ENCODE results near the gene SMPD3.

Gene SMPD3

GRCh38 chr16:68472581-68472980 lies 24.3 kb upstream of the SMPD3 start:
- no peak for DNase-seq (ENCODE audit: low read depth in 2 of 3, low spot score in 1 of 3)

GRCh38 chr16:68470461-68471150 lies 22.3 kb upstream of the SMPD3 start:
- no peak for DNase-seq (ENCODE audit: low read depth in 2 of 3, low spot score in 1 of 3)

- DNase-seq (ENCODE audit: low read depth in 2 of 3, low spot score in 1 of 3), result peak in 1 of 3 donors; percentile 14
Measured at GRCh38 chr16:68469796-68470460, 21.6 kb upstream of the SMPD3 start.

GRCh38 chr16:68468842-68469241 lies 20.5 kb upstream of the SMPD3 start:
- no peak for DNase-seq (ENCODE audit: low read depth in 2 of 3, low spot score in 1 of 3)

GRCh38 chr16:68466174-68466573 lies 17.9 kb upstream of the SMPD3 start:
- no peak for DNase-seq (ENCODE audit: low read depth in 2 of 3, low spot score in 1 of 3)

GRCh38 chr16:68463904-68464303 lies 15.6 kb upstream of the SMPD3 start:
- no peak for DNase-seq (ENCODE audit: low read depth in 2 of 3, low spot score in 1 of 3)

- DNase-seq (ENCODE audit: low read depth in 2 of 3, low spot score in 1 of 3), result no peak
Measured at GRCh38 chr16:68460067-68460466, 11.8 kb upstream of the SMPD3 start.

GRCh38 chr16:68459457-68459856 lies 11.1 kb upstream of the SMPD3 start:
- no peak for DNase-seq (ENCODE audit: low read depth in 2 of 3, low spot score in 1 of 3)

- DNase-seq (ENCODE audit: low read depth in 2 of 3, low spot score in 1 of 3), result no peak
Measured at GRCh38 chr16:68458551-68458950, 10.2 kb upstream of the SMPD3 start.

GRCh38 chr16:68458101-68458500 lies 9.8 kb upstream of the SMPD3 start:
- DNase-seq (ENCODE audit: low read depth in 2 of 3, low spot score in 1 of 3), result no peak

- DNase-seq (ENCODE audit: low read depth in 2 of 3, low spot score in 1 of 3), result no peak
Measured at GRCh38 chr16:68455631-68456030, 7.3 kb upstream of the SMPD3 start.

- DNase-seq (ENCODE audit: low read depth in 2 of 3, low spot score in 1 of 3), result no peak
Measured at GRCh38 chr16:68454920-68455435, 6.7 kb upstream of the SMPD3 start.

GRCh38 chr16:68453816-68454215 lies 5.5 kb upstream of the SMPD3 start:
- DNase-seq (ENCODE audit: low read depth in 2 of 3, low spot score in 1 of 3), result no peak

- no peak for DNase-seq (ENCODE audit: low read depth in 2 of 3, low spot score in 1 of 3)
Measured at GRCh38 chr16:68452176-68452575, 3.9 kb upstream of the SMPD3 start.

- no peak for DNase-seq (ENCODE audit: low read depth in 2 of 3, low spot score in 1 of 3)
Measured at GRCh38 chr16:68451676-68452075, 3.4 kb upstream of the SMPD3 start.

- no peak for DNase-seq (ENCODE audit: low read depth in 2 of 3, low spot score in 1 of 3)
Measured at GRCh38 chr16:68450741-68451255, 2.5 kb upstream of the SMPD3 start.

- peak in 1 of 3 donors; percentile 10 for DNase-seq (ENCODE audit: low read depth in 2 of 3, low spot score in 1 of 3)
Measured at GRCh38 chr16:68447653-68448359, 502 bp downstream of the SMPD3 start.

- no peak for DNase-seq (ENCODE audit: low read depth in 2 of 3, low spot score in 1 of 3)
Measured at GRCh38 chr16:68446681-68447652, 1.3 kb downstream of the SMPD3 start.

GRCh38 chr16:68445458-68445857 lies 2.9 kb downstream of the SMPD3 start:
- peak; percentile 33 to 53 (median 37) for DNase-seq (ENCODE audit: low read depth in 2 of 3, low spot score in 1 of 3)

- DNase-seq (ENCODE audit: low read depth in 2 of 3, low spot score in 1 of 3), result no peak
Measured at GRCh38 chr16:68444056-68444657, 4.2 kb downstream of the SMPD3 start.
